Measurements from ENCODE around the gene PSMA2.

Gene PSMA2

GRCh38 chr7:42947521-42947920 is 15.5 kb upstream of the PSMA2 start:
- CTCF ChIA-PET: no interaction called here
- TF ChIP-seq FOXK2 (IDR thresholded peaks at IDR 0.05): no peak
- TF ChIP-seq LEF1 (IDR thresholded peaks at IDR 0.05; ENCODE audit: borderline replicate concordance): no peak
- no peak for TF ChIP-seq ARNT (IDR thresholded peaks at IDR 0.05)
- TF ChIP-seq L3MBTL2 (conservative IDR thresholded peaks at IDR 0.05): no peak
- no peak for TF ChIP-seq PKNOX1 (IDR thresholded peaks at IDR 0.05)
- TF ChIP-seq BHLHE40 (IDR thresholded peaks at IDR 0.05; ENCODE audit: borderline replicate concordance): no peak
- TF ChIP-seq ELF4 (IDR thresholded peaks at IDR 0.05): no peak
- TF ChIP-seq TARDBP (IDR thresholded peaks at IDR 0.05): no peak
- no peak for TF ChIP-seq HDGF (IDR thresholded peaks at IDR 0.05; ENCODE audit: borderline replicate concordance)
- TF ChIP-seq FOXM1 (IDR thresholded peaks at IDR 0.05; ENCODE audit: borderline replicate concordance): no peak
- no peak for TF ChIP-seq ZNF384 (IDR thresholded peaks at IDR 0.05)
- TF ChIP-seq SP1 (IDR thresholded peaks at IDR 0.05): no peak
- TF ChIP-seq NFRKB (IDR thresholded peaks at IDR 0.05): no peak
- no peak for TF ChIP-seq CTBP1 (IDR thresholded peaks at IDR 0.05; ENCODE audit: borderline replicate concordance)
- no peak for TF ChIP-seq SUZ12 (IDR thresholded peaks at IDR 0.05)
- no peak for TF ChIP-seq FOXA1 (IDR thresholded peaks at IDR 0.05)
- no peak for DNase-seq (ENCODE audit: extremely low spot score)
- POLR2A ChIA-PET: no interaction called here

- ChIA-PET POLR2A (no interaction called here), CTCF (no interaction called here)
- DNase-seq (ENCODE audit: extremely low spot score): no peak
- TF ChIP-seq FOXM1 (IDR thresholded peaks at IDR 0.05; ENCODE audit: borderline replicate concordance): no peak
- TF ChIP-seq SP1 (IDR thresholded peaks at IDR 0.05): no peak
- TF ChIP-seq FOXA1 (IDR thresholded peaks at IDR 0.05): no peak
- TF ChIP-seq HDGF (IDR thresholded peaks at IDR 0.05; ENCODE audit: borderline replicate concordance): no peak
- no peak for TF ChIP-seq FOXK2 (IDR thresholded peaks at IDR 0.05)
- TF ChIP-seq TARDBP (IDR thresholded peaks at IDR 0.05): no peak
- no peak for TF ChIP-seq ZNF384 (IDR thresholded peaks at IDR 0.05)
Measured at GRCh38 chr7:42946627-42946950, 14.6 kb upstream of the PSMA2 start.

- no peak for DNase-seq (ENCODE audit: extremely low spot score)
- CTCF ChIA-PET: interaction anchor here (1.0 kb wide), 1 partner anchor 14 kb away, joined by 4 read pairs; no protein-coding TSS in a partner anchor
- POLR2A ChIA-PET: no interaction called here
- TF ChIP-seq L3MBTL2 (conservative IDR thresholded peaks at IDR 0.05): no peak
Measured at GRCh38 chr7:42945821-42946626, 14.1 kb upstream of the PSMA2 start.

DNA sequence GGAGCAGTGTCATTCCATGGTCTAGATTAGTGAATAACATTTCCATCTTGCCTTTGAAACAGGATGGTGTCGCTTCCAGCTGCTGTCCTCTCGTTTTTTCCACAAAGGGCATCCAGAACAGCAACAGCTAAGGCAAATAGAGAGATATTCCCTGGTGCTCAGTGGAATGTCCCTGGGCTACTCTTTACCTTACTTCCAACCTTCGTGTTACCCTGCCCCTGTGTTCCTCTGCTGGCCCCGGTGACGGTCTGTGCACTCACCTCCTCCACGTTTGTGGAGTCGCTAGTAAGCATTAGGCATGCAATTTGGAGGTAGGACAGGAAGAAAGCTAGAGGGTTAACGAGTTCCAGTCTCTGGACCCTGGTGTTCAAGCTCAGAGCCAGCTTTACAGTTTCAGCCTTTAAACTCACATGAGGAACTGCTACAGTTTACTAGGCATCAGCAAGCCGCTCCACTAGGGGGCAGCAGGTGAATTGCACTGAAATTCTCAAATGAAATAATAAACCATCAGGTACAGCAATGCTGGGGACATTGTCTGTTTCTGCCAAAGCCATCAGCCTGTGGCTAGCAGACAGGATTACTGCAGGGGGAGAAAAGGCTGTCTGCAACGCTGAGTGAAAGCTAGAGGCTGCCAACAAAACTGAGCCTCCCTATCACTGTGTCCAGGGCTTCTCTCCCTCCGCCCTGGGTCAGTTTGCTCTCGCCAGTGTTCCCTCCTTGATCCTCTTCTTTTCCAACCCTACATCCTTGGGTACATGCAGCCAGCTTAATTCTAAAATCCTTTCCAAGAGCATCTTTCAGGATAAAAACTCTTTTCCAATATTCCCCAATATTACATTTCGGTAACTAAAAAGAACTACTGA is 9.2 kb upstream of the PSMA2 start:
- DNase-seq (ENCODE audit: extremely low spot score): peak; percentile 68
- TF ChIP-seq FOXK2 (IDR thresholded peaks at IDR 0.05) (no peak), BHLHE40 (IDR thresholded peaks at IDR 0.05; ENCODE audit: borderline replicate concordance) (no peak), FOXA1 (IDR thresholded peaks at IDR 0.05) (no peak), PKNOX1 (IDR thresholded peaks at IDR 0.05) (no peak), SP1 (IDR thresholded peaks at IDR 0.05) (no peak), L3MBTL2 (conservative IDR thresholded peaks at IDR 0.05) (no peak), FOXM1 (IDR thresholded peaks at IDR 0.05; ENCODE audit: borderline replicate concordance) (no peak), ZNF384 (IDR thresholded peaks at IDR 0.05) (no peak), CTBP1 (IDR thresholded peaks at IDR 0.05; ENCODE audit: borderline replicate concordance) (no peak), TARDBP (IDR thresholded peaks at IDR 0.05) (no peak), ELF4 (IDR thresholded peaks at IDR 0.05) (no peak), NFRKB (IDR thresholded peaks at IDR 0.05) (no peak), ARNT (IDR thresholded peaks at IDR 0.05) (no peak), HDGF (IDR thresholded peaks at IDR 0.05; ENCODE audit: borderline replicate concordance) (no peak), LEF1 (IDR thresholded peaks at IDR 0.05; ENCODE audit: borderline replicate concordance) (no peak), SUZ12 (IDR thresholded peaks at IDR 0.05) (no peak)
- ChIA-PET CTCF (interaction anchor here (0.7 to 1.8 kb wide), 6 partner anchors 9 to 898 kb away, joined by 3 to 10 read pairs (median 3); partner anchors contain the start of genes MRPL32 and PSMA2), POLR2A (interaction anchor here (0.7 kb wide), 1 partner anchor 9 kb away, joined by 5 read pairs; the partner anchor contains the start of genes MRPL32 and PSMA2)

GRCh38 chr7:42939457-42940240 is 7.7 kb upstream of the PSMA2 start:
- TF ChIP-seq ARNT (IDR thresholded peaks at IDR 0.05) (no peak), BHLHE40 (IDR thresholded peaks at IDR 0.05; ENCODE audit: borderline replicate concordance) (no peak), PKNOX1 (IDR thresholded peaks at IDR 0.05) (no peak), FOXA1 (IDR thresholded peaks at IDR 0.05) (no peak), HDGF (IDR thresholded peaks at IDR 0.05; ENCODE audit: borderline replicate concordance) (no peak), NFRKB (IDR thresholded peaks at IDR 0.05) (no peak), LEF1 (IDR thresholded peaks at IDR 0.05; ENCODE audit: borderline replicate concordance) (no peak), ELF4 (IDR thresholded peaks at IDR 0.05) (no peak), SUZ12 (IDR thresholded peaks at IDR 0.05) (no peak), SP1 (IDR thresholded peaks at IDR 0.05) (no peak), ZNF384 (IDR thresholded peaks at IDR 0.05) (no peak)
- ChIA-PET CTCF (interaction anchor here (0.6 kb wide), 1 partner anchor 324 kb away, joined by 3 read pairs; no protein-coding TSS in a partner anchor), POLR2A (no interaction called here)
- no peak for DNase-seq (ENCODE audit: extremely low spot score)

All from HEK293T (cell line).